GM19240 (cell line): Measurements from ENCODE around the gene PRDX2.
A peak's percentile ranks its signal among the peaks of the same experiment; 100 is the strongest.
"Not testable (repeated sequence)": the region's sequence is repeated elsewhere in the genome, so short reads cannot be mapped to it uniquely, and the experiment has no call there.

Source experiments
- DNase-seq: peaks from one replicate; pipeline ENCODE4 v3.0.0; 2011; ENCODE audit warnings: low spot score; ENCODE audit not compliant: insufficient read length

PRDX2 gene

GRCh38 chr19:12825254-12826131 is 23.9 kb upstream of the PRDX2 start:
- no peak for DNase-seq

- DNase-seq, result no peak
These were observed 20.2 kb upstream of the PRDX2 start for GRCh38 chr19:12821761-12822160.

GRCh38 chr19:12817810-12818209 is 16.2 kb upstream of the PRDX2 start:
- not testable (repeated sequence) for DNase-seq

GRCh38 chr19:12817188-12817587 is 15.6 kb upstream of the PRDX2 start:
- not testable (repeated sequence) for DNase-seq

- no peak for DNase-seq
These were observed 13.5 kb upstream of the PRDX2 start for GRCh38 chr19:12815088-12815487.

- peak; percentile 96 for DNase-seq
These were observed 4.9 kb upstream of the PRDX2 start, which contains the start of gene RNASEH2A for GRCh38 chr19:12806242-12807081. TSS of gene RNASEH2A (plus strand) at chr19:12806584. CDS start at chr19:12806674, 90 bp downstream.

GRCh38 chr19:12804051-12804450 is 2.5 kb upstream of the PRDX2 start:
- DNase-seq, result no peak

GRCh38 chr19:12802267-12803106 is 887 bp upstream of the PRDX2 start:
- DNase-seq, result no peak

GRCh38 chr19:12800923-12801465 is 606 bp downstream of the PRDX2 start:
- no peak for DNase-seq

- no peak for DNase-seq
These were observed 1.2 kb downstream of the PRDX2 start for GRCh38 chr19:12800466-12800770.

- DNase-seq, result no peak
These were observed 1.7 kb downstream of the PRDX2 start for GRCh38 chr19:12799742-12800465.

- not testable (repeated sequence) for DNase-seq
These were observed 4.0 kb downstream of the PRDX2 start for GRCh38 chr19:12797607-12798006.

- DNase-seq, result no peak
These were observed 4.4 kb downstream of the PRDX2 start for GRCh38 chr19:12797141-12797587.

GRCh38 chr19:12796146-12797071 is 5.2 kb downstream of the PRDX2 start:
- no peak for DNase-seq

- no peak for DNase-seq
These were observed 6.6 kb downstream of the PRDX2 start for GRCh38 chr19:12794971-12795381.

- no peak for DNase-seq
These were observed 7.2 kb downstream of the PRDX2 start for GRCh38 chr19:12794196-12794941.

GRCh38 chr19:12793290-12794195 is 8.1 kb downstream of the PRDX2 start:
- DNase-seq, result no peak
